ENCODE data around the gene RNF8. TPM values are rescaled to one million over a fixed set of nuclear protein-coding genes. Genes with fewer than 3 reads are reported as not detected.
"Not testable (repeated sequence)": the region's sequence is repeated elsewhere in the genome, so short reads cannot be mapped to it uniquely, and the experiment has no call there.

RNF8 gene
- total RNA-seq, 1 donor from 2014 or later: 18.3 TPM

- Mint-ChIP-seq H3K4me3 (ENCODE audit: unreplicated experiment) (no peak overlapping the region), H3K27ac (ENCODE audit: unreplicated experiment) (no peak overlapping the region), H3K27me3 (ENCODE audit: unreplicated experiment) (no peaks in the 10 kb centered on the region), H3K4me1 (ENCODE audit: unreplicated experiment) (peaks cover 3% of the 10 kb centered on the region), H3K9me3 (ENCODE audit: unreplicated experiment) (no peaks in the 10 kb centered on the region), H3K36me3 (ENCODE audit: unreplicated experiment) (peaks cover 16% of the 10 kb centered on the region)
- DNase-seq (ENCODE audit: extremely low spot score, unreplicated experiment): no peak
- no peak for TF ChIP-seq CTCF (IDR thresholded peaks at IDR 0.05)
Measured at GRCh38 chr6:37334047-37334446, 19.7 kb upstream of the RNF8 start.

GRCh38 chr6:37338317-37338716, 15.5 kb upstream of the RNF8 start:
- not testable (repeated sequence) for H3K36me3 Mint-ChIP-seq (ENCODE audit: unreplicated experiment); H3K4me3 Mint-ChIP-seq (ENCODE audit: unreplicated experiment); H3K4me1 Mint-ChIP-seq (ENCODE audit: unreplicated experiment); H3K27ac Mint-ChIP-seq (ENCODE audit: unreplicated experiment); H3K9me3 Mint-ChIP-seq (ENCODE audit: unreplicated experiment); H3K27me3 Mint-ChIP-seq (ENCODE audit: unreplicated experiment); DNase-seq (ENCODE audit: extremely low spot score, unreplicated experiment)

GRCh38 chr6:37338745-37339255, 15.0 kb upstream of the RNF8 start:
- Mint-ChIP-seq H3K27me3 (ENCODE audit: unreplicated experiment) (no peaks in the 10 kb centered on the region), H3K4me1 (ENCODE audit: unreplicated experiment) (no peaks in the 10 kb centered on the region), H3K27ac (ENCODE audit: unreplicated experiment) (no peak overlapping the region), H3K9me3 (ENCODE audit: unreplicated experiment) (no peaks in the 10 kb centered on the region), H3K36me3 (ENCODE audit: unreplicated experiment) (peaks cover 8% of the 10 kb centered on the region), H3K4me3 (ENCODE audit: unreplicated experiment) (no peak overlapping the region)
- DNase-seq (ENCODE audit: extremely low spot score, unreplicated experiment): no peak
- TF ChIP-seq CTCF (IDR thresholded peaks at IDR 0.05): no peak

- H3K36me3 Mint-ChIP-seq (ENCODE audit: unreplicated experiment): peaks cover 2% of the 10 kb centered on the region
- H3K4me1 Mint-ChIP-seq (ENCODE audit: unreplicated experiment): no peaks in the 10 kb centered on the region
- no peaks in the 10 kb centered on the region for H3K27me3 Mint-ChIP-seq (ENCODE audit: unreplicated experiment)
- H3K4me3 Mint-ChIP-seq (ENCODE audit: unreplicated experiment): no peak overlapping the region
- no peak overlapping the region for H3K27ac Mint-ChIP-seq (ENCODE audit: unreplicated experiment)
- no peaks in the 10 kb centered on the region for H3K9me3 Mint-ChIP-seq (ENCODE audit: unreplicated experiment)
- DNase-seq (ENCODE audit: extremely low spot score, unreplicated experiment): no peak
- TF ChIP-seq CTCF (IDR thresholded peaks at IDR 0.05): no peak
Measured at GRCh38 chr6:37339741-37340638, 13.8 kb upstream of the RNF8 start.

- Mint-ChIP-seq H3K9me3 (ENCODE audit: unreplicated experiment) (no peaks in the 10 kb centered on the region), H3K27me3 (ENCODE audit: unreplicated experiment) (no peaks in the 10 kb centered on the region), H3K4me3 (ENCODE audit: unreplicated experiment) (no peak overlapping the region), H3K4me1 (ENCODE audit: unreplicated experiment) (no peaks in the 10 kb centered on the region), H3K36me3 (ENCODE audit: unreplicated experiment) (peaks cover 2% of the 10 kb centered on the region), H3K27ac (ENCODE audit: unreplicated experiment) (no peak overlapping the region)
- DNase-seq (ENCODE audit: extremely low spot score, unreplicated experiment): no peak
- TF ChIP-seq CTCF (IDR thresholded peaks at IDR 0.05): no peak
Measured at GRCh38 chr6:37340639-37340943, 13.2 kb upstream of the RNF8 start.
